ENCODE data around the gene TSSK6.

GRCh38 chr19:19508217-19508616 lies 7.1 kb downstream of the TSSK6 start:
- TF ChIP-seq CTCF (IDR thresholded peaks at IDR 0.05; ENCODE audit: poor library complexity) (no peak), EZH2phosphoT487 (IDR thresholded peaks at IDR 0.05; ENCODE audit: low read depth, severe bottlenecking, unreplicated experiment) (no peak)

Data from hepatocyte (in vitro differentiated cells).